ENCODE measurements around the gene FBXO27. TPM values are rescaled to one million over a fixed set of nuclear protein-coding genes. Genes with fewer than 3 reads are reported as not detected.

The FBXO27 gene
- total RNA-seq, 1 experiment from 2014 or later: 0.28 TPM

GRCh38 chr19:39045506-39045905 lies 13.2 kb upstream of the FBXO27 start:
- no peaks in the 10 kb centered on the region for H3K4me1 Mint-ChIP-seq (ENCODE audit: insufficient read depth, unreplicated experiment)
- no peak for TF ChIP-seq CTCF (IDR thresholded peaks at IDR 0.05; ENCODE audit: unreplicated experiment)
- H3K36me3 Mint-ChIP-seq (ENCODE audit: insufficient read depth, unreplicated experiment): no peaks in the 10 kb centered on the region
- H3K27me3 Mint-ChIP-seq (ENCODE audit: insufficient read depth, unreplicated experiment): no peaks in the 10 kb centered on the region
- POLR2A ChIA-PET: interaction anchor here (0.6 kb wide), 1 partner anchor 297 kb away, joined by 4 read pairs; the partner anchor contains the start of gene SAMD4B
- DNase-seq (ENCODE audit: unreplicated experiment): no peak
- intact Hi-C loops (cut with micrococcal nuclease): no loop called here
- no peak overlapping the region for H3K27ac Mint-ChIP-seq (ENCODE audit: low read depth, unreplicated experiment)
- no TSS peak for BruUV-seq (replicated peaks)
- no peak overlapping the region for H3K4me3 Mint-ChIP-seq (ENCODE audit: unreplicated experiment)
- CTCF ChIA-PET: interaction anchor here (0.5 to 1.1 kb wide), 3 partner anchors 95 to 588 kb away, joined by 3 to 4 read pairs (median 4); no protein-coding TSS in a partner anchor
- no peaks in the 10 kb centered on the region for H3K9me3 Mint-ChIP-seq (ENCODE audit: unreplicated experiment)

- intact Hi-C loops (cut with micrococcal nuclease): loop anchor here (1.0 kb wide), 1 partner anchor 76 kb away; no protein-coding TSS in a partner anchor
- no peaks in the 10 kb centered on the region for H3K4me1 Mint-ChIP-seq (ENCODE audit: insufficient read depth, unreplicated experiment)
- DNase-seq (ENCODE audit: unreplicated experiment): peak; percentile 68
- ChIA-PET POLR2A (interaction anchor here (0.6 kb wide), 1 partner anchor 107 kb away, joined by 3 read pairs; no protein-coding TSS in a partner anchor), CTCF (interaction anchor here (0.7 to 1.7 kb wide), 3 partner anchors 14 to 84 kb away, joined by 3 to 6 read pairs (median 3); no protein-coding TSS in a partner anchor)
- BruUV-seq (replicated peaks): no TSS peak
- H3K36me3 Mint-ChIP-seq (ENCODE audit: insufficient read depth, unreplicated experiment): no peaks in the 10 kb centered on the region
- H3K9me3 Mint-ChIP-seq (ENCODE audit: unreplicated experiment): no peaks in the 10 kb centered on the region
- no peak overlapping the region for H3K4me3 Mint-ChIP-seq (ENCODE audit: unreplicated experiment)
- peak; percentile 5 for TF ChIP-seq CTCF (IDR thresholded peaks at IDR 0.05; ENCODE audit: unreplicated experiment)
- no peaks in the 10 kb centered on the region for H3K27me3 Mint-ChIP-seq (ENCODE audit: insufficient read depth, unreplicated experiment)
- H3K27ac Mint-ChIP-seq (ENCODE audit: low read depth, unreplicated experiment): no peak overlapping the region
Observed at GRCh38 chr19:39038098-39038497, 5.7 kb upstream of the FBXO27 start.

GRCh38 chr19:39037194-39037593 lies 4.8 kb upstream of the FBXO27 start:
- CTCF ChIA-PET: interaction anchor here (0.6 to 2.3 kb wide), 2 partner anchors 15 to 75 kb away, joined by 3 to 11 read pairs; no protein-coding TSS in a partner anchor
- no TSS peak for BruUV-seq (replicated peaks)

GRCh38 chr19:39036581-39036980 lies 4.2 kb upstream of the FBXO27 start:
- no TSS peak for BruUV-seq (replicated peaks)
- TF ChIP-seq CTCF (IDR thresholded peaks at IDR 0.05; ENCODE audit: unreplicated experiment): no peak
- H3K4me1 Mint-ChIP-seq (ENCODE audit: insufficient read depth, unreplicated experiment): no peaks in the 10 kb centered on the region
- DNase-seq (ENCODE audit: unreplicated experiment): no peak
- ChIA-PET CTCF (interaction anchor here (0.6 to 2.3 kb wide), 2 partner anchors 15 to 74 kb away, joined by 3 to 11 read pairs; no protein-coding TSS in a partner anchor), POLR2A (no interaction called here)
- no peak overlapping the region for H3K4me3 Mint-ChIP-seq (ENCODE audit: unreplicated experiment)
- no peaks in the 10 kb centered on the region for H3K9me3 Mint-ChIP-seq (ENCODE audit: unreplicated experiment)
- no peaks in the 10 kb centered on the region for H3K36me3 Mint-ChIP-seq (ENCODE audit: insufficient read depth, unreplicated experiment)
- no peaks in the 10 kb centered on the region for H3K27me3 Mint-ChIP-seq (ENCODE audit: insufficient read depth, unreplicated experiment)
- no peak overlapping the region for H3K27ac Mint-ChIP-seq (ENCODE audit: low read depth, unreplicated experiment)
- intact Hi-C loops (cut with micrococcal nuclease): no loop called here

More at GRCh38 chr19:39037194-39037593, 4.8 kb upstream of the FBXO27 start:
- Mint-ChIP-seq H3K4me3 (ENCODE audit: unreplicated experiment) (no peak overlapping the region), H3K4me1 (ENCODE audit: insufficient read depth, unreplicated experiment) (no peaks in the 10 kb centered on the region), H3K27me3 (ENCODE audit: insufficient read depth, unreplicated experiment) (no peaks in the 10 kb centered on the region), H3K9me3 (ENCODE audit: unreplicated experiment) (no peaks in the 10 kb centered on the region), H3K27ac (ENCODE audit: low read depth, unreplicated experiment) (no peak overlapping the region), H3K36me3 (ENCODE audit: insufficient read depth, unreplicated experiment) (no peaks in the 10 kb centered on the region)
- intact Hi-C loops (cut with micrococcal nuclease): no loop called here
- no peak for DNase-seq (ENCODE audit: unreplicated experiment)
- no peak for TF ChIP-seq CTCF (IDR thresholded peaks at IDR 0.05; ENCODE audit: unreplicated experiment)
- POLR2A ChIA-PET: no interaction called here
